Hypothalamus (tissue), 51 donors: Measurements from ENCODE around the gene GEMIN5.
A peak's percentile ranks its signal among the peaks of the same experiment; 100 is the strongest.

Experiments
- DNase-seq, 51 donors: peaks; one replicate each; lab custom pipeline; 2025; lab: John Stamatoyannopoulos, UW

Gene GEMIN5

DNA sequence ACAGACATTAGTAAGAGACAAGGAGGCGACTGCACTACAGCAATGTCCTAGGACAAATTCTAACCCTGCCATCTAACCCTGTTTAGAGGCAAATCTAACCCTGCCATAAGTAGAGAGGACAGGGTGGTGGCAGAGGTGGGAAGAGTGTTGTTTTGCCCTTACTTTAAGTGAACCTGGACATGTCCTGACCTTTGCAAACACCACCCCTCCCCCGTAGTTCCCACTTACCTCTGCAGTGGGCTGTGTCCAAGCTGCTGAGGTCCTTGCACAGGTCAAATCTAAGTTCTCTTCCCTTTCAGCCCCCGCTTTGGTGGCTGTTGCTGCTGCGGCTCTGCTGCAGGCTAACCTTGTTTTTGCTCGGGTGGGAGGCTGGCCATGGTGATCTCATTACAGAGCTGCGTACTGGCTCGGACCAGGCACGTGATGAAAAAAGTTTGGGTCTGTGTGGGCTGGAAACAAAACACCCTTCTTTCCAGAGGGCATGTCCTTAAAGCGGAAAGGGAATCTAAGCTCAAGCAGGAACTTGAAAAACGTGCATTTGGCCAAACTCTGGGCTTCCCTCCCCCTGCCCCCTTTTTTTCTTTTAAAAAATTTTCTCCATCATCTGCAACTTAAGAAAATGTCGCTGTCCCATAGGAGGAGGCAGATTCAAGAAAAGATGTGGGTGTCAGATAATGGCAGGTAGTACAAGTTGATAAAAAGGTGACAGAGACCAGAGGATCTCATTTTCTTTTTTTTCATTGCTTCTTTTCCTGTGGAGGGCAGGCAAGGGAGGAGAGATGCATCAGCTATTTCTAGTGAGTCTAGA lies 87.6 kb downstream of the GEMIN5 start, which contains the start of gene FAXDC2:
Gene FAXDC2, minus strand, starts transcription at position 349 of the 808 bp plus-strand sequence. CDS start 12,425 bp downstream, outside the sequence.
- DNase-seq = peak in 48 of 51 donors; percentile 17 to 86 (median 66)

DNA sequence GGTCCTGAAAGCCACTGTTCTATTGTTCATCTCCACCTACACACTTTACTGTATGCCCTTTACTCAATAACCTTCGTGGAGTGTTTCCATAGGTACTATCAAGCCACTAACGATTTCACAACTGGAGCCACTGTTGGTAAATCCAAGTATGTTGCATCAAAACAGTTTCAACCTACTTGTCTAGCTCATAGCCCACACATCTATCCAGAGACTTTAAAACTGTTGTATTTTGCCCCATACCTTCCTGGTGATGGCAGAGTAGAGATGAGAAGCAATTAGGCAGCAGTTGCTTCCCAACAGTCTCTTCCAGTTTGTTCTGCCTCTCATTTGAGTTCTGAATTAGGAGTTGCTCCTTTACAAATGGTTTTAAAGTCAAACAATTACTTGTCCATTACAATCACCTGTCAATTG lies 88.2 kb downstream of the GEMIN5 start:
- peak in 3 of 51 donors; percentile 4 to 75 (median 45) for DNase-seq

DNA sequence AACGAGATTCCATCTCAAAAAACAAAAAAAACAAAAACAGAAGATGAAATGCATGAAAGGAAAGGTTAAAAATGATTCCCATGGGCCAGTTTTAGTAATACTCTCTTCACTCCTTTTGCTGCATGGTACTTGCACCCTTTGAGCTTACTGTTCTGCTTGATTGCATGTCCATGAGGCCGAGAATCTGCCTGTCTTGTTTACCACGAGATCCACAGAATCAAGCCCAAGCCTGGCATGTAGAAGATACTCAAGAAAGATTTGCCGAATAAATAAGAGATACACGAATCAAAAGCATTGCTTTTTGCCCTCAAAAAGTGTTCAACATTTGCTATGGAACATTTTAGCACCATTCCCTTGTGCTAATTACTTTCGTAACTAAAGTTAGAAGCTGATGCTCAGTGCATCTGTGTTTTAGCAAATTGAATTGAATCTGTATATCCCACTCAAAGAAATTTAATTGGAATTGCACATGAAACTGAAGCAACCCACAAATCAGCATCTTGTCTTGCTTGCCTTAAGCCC lies 88.7 kb downstream of the GEMIN5 start:
- DNase-seq = peak in 4 of 51 donors; percentile 6 to 51 (median 11)

DNA sequence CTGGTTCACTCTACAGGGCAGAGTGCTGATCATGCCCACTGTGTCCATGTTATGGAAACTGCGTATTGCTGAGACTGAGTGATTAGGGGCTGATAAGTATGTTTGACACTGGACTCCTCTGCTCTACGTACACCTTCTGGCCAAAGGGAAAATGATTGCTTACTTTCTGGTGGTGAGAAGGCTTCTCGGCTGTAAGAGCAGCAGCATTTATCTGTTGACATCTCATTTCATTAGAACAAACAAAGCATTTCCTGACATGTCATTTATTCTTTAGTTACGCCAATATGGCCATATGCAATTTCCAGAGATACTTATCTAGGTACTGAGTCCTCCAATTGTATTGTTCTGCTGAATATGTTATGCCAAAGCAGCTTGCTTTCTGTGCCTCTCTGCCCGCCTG lies 93.2 kb downstream of the GEMIN5 start:
- DNase-seq = no peak

DNA sequence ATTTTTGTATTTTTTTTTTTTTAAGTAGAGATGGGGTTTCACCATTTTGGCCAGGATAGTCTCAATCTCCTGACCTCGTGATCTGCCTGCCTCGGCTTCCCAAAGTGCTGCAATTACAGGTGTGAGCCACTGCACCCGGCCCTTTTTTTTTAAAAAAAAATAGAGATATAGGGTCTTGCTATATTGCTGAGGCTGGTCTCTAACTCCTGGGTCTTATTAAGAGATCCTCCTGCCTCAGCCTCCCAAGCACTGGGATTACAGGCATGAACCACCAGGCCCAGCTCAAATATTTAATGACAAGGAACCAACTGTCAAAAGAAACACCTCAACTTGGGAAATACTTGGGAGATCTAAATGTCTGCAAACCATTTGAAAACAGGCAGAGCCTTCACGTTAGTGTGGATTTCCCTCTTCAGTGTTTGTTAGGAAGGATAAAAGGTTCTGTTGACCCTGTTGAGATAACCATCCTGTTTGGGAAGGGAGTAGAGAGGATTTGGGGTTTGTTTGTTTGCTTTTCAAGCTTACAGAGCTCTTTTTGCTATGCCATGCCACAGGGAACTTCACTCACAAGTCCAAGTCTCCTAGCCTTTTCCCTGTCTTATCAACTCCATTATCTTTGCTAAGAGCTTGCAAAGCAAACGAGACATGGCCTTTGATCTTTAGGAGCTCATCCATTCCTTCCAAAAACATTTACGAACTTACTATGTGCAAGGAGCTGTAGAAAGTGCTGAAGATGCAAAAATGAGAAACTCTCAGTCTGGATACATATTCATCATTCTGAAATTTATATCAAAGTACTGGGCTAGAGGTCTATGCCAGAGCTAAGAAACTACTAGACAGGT lies 95.1 kb downstream of the GEMIN5 start:
- DNase-seq = no peak

DNA sequence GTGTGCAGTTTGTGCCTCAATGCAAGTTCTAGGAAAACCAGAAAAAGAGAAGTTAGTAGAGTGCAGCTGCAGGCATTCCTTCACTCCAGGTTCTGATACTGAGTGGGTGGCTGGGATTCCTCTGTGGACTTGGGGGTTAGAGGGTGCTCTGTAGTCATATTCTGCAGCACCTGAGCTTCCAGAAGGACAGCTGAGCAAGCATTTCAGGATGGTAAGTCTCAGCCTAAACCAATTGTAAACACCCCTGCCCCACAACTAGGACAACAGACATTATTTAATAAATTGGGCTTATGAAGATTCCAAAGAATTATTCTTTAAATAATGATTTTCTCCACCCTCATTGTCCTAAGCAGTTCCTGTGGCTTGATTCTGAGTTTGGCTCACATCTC lies 96.7 kb downstream of the GEMIN5 start:
- no peak for DNase-seq

DNA sequence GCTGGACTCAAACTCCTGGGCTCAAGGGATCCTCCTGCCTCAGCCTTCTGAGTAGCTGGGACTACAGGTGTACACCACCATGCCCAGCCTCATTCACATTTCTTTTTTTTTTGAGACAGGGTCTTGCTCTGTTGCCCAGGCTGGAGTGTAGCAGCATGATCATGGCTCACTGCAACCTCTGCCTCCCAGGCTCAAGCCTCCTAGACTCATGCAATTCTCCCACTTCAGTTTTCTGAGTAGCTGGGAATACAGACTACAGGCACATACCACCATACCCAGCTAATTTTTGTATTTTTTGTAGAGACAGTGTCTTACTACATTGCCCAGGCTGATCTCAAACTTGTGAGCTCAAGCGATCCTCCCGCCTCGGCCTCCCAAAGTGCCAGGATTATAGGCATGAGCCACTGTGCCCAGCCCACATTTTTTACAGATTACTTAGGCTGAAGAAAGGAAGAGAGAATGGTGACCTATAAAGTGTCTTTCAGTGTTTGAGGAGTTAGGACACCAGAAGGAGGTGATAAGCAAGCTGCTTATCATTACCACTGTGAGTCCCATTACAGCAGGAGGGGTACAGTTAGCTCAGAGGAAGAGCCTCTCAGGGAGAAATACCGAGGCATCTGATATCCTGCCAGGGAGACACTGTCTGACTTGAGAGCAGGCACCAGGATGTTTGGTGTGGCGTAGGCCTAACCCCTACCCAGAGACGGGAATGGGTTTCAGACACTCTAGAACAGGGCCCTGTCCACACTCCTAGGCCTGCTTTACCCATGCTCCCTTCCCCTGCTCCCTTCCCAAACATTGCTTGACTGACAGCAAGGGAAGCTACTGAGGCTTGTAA lies 97.4 kb downstream of the GEMIN5 start:
- DNase-seq = no peak
